Activated T-cell treated with anti-CD3 and anti-CD28 coated beads, Interleukin-2, amount 50 U/mL, for 48 hours (primary cell): ENCODE data around the gene KCNJ1.

Experiments
- DNase-seq, 2 experiments: peaks; one replicate each; pipeline ENCODE4 v3.0.0-alpha.2; 2020

The KCNJ1 gene

DNA sequence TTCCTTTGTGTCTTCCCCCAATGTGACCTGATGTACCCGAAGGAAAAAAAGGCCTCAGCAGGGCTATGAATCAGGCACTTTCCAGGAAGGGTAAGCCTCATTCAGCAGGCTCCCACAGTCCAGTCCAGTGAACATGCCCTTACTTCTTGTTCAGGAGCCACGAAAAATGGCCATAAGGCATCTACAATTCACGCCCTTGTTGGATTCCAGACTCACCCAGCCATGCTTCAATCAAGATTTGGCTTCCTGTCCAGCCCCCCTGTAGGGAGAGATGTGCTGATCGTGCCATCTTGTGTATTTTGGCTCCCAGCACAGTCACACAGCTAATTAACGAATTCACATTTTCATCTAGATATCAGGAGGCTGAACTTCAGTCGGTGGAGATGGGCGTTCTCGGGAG lies 14.1 kb upstream of the KCNJ1 start:
- no peak for DNase-seq

DNA sequence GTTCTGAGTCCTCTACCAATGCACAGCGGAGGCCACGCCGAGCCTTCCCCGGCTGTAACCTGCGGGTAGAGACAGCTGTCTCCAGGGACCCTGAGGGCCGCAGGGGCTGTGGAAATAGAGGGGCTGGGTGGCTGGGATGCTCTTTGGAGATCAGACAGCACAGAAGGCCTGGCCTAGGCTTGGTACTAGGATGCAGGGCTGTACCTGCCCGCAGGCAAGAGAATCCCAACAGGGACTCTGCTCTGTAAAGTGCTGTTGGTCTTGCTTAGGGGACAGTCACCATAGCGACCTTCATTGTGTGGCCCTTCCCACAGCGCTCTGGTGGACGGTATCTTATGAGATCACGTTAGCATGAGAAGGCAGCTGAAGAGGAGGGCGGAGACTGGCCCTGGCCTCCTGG lies 12.7 kb upstream of the KCNJ1 start:
- DNase-seq = no peak

DNA sequence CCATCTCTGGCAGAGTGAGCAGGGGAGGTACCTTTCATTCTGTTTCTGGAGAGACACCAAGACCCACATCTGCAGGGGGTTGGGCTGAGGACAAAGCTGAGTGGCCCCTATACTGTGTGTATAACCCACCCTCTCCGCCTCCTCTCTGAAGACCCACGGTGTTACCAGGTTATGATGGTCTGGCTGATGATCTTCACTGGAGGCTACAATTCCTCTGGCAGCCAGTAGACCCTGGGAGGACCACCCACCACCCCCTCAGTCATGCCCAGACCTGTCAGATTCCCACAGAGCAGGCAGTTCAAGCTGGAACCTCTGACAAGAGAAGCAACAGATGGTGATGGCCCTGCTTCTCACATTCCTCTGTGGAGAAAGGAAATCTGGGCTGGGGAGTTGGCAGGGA lies 11.4 kb upstream of the KCNJ1 start:
- DNase-seq = no peak

DNA sequence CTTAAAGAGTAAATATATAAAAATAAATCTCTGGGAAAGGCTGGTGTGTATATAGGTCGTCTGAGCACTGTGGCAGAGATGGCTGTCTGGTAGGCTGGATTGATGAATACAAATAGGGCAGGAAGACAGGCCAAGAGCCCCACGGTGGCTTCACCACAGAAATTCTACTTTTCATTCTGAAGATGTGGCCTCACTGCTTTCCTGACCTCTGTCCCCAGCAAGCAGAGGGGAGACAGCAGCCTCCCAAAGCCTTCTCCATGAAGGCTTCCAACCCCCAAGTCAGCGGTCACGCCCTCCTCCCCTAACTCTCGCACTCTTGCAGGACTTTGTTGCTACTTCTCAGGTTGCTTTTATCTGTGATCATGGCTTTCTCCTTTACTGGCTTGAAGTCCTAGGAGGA lies 10.6 kb upstream of the KCNJ1 start:
- DNase-seq = no peak

DNA sequence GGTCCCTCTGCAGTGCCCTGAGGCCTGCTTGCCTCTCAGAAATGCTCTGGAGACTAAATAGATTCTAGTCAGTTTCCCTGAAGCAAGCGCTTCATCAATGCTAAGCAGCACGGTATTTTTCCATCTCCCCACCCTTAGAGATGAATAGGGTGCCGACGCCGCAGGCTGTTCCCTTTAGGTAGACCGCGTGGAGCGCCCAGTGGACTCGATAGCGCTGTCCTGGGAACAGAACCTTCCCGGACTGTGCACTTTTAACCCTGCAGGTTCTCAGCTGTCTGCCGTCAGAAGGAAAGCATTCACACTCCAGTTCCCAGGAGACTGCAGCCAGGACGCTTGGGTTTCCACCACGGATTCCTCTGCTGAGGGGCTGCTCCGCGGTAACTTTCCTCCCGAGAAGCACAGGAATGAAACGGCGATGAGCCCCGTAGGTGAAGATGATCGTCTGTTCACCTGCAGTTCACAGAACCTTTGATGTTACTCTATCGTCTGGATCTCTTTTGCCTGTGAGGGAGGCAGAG lies 9.1 kb upstream of the KCNJ1 start:
- no peak for DNase-seq

DNA sequence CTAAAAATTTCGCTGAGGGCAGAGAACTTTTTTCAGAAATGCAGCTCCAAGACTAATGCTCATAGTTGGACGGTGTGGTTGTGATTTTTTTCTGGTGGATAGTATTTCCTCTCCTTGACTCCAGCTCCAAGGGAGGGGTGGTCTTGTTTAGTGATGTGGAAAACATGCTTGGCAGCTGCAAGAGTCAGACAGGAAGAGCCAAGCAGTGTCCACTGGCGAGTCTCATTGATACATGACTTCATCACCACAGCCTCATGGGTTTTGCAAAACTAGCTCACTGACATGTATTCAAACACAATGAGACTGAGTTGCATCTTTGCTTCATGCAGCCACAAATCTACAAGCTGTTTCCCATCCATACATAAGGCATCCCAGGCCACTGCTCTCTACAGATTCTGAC lies 7.3 kb upstream of the KCNJ1 start:
- DNase-seq = no peak

DNA sequence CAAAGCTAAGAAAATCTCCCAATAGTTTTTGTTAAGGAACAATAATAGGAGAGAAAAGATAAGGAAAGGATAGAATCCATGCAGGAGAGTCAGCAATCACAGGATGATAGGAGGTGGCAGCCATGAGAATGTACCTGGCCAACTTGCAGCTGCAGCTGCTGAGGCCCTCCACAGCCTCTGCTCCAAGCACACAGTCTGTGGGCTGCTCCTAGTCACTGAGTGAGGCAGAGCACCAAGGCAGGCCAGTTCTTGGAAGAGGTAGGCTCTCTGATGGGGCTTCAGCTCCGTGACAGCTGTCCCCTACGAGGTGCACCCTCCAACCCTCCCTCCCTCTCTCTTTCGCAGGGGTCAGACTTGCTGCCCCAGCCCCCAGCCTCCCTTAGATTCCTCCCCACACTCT lies 5.5 kb upstream of the KCNJ1 start:
- DNase-seq = no peak

DNA sequence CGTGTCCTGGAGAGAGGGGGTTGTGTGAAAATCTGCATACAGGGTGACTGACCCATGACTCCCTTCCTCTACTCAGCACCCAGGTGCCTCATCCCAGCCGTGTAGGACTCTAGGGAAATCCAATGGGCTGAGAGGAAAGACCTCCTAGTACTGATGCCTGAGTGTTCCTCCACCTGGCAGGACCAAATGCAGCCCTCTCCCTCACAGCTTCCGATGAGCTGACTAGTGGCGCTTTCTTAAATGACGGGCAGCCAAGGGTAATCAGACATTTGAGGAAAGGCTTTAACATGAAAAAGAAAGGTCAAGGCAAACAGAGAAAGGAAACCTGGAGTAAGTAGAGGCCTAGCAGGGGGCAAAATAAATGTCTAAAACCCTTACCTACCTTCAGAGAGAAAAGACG lies 5.0 kb upstream of the KCNJ1 start:
- DNase-seq = no peak

DNA sequence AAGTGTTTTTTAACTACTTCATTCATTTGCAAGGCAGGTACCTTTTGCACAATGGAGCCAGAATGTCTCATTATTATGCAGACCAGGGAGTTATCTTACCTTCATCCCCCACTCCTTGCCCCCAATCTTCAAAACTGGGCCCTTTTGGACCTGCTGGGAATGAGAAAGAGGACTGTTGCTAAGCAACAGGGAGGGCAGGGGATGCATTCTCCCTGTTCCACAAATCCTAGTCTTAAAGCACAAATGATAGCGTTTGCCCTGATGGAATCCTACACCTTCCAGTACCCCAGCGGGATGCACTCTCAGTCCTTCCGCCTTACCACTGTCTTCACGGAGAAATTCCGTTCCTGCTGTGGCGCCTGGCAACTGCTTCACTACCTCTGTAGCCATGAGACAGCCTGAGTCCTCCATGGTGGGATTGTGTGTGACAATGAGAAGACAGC lies 4.1 kb upstream of the KCNJ1 start:
- DNase-seq = no peak

DNA sequence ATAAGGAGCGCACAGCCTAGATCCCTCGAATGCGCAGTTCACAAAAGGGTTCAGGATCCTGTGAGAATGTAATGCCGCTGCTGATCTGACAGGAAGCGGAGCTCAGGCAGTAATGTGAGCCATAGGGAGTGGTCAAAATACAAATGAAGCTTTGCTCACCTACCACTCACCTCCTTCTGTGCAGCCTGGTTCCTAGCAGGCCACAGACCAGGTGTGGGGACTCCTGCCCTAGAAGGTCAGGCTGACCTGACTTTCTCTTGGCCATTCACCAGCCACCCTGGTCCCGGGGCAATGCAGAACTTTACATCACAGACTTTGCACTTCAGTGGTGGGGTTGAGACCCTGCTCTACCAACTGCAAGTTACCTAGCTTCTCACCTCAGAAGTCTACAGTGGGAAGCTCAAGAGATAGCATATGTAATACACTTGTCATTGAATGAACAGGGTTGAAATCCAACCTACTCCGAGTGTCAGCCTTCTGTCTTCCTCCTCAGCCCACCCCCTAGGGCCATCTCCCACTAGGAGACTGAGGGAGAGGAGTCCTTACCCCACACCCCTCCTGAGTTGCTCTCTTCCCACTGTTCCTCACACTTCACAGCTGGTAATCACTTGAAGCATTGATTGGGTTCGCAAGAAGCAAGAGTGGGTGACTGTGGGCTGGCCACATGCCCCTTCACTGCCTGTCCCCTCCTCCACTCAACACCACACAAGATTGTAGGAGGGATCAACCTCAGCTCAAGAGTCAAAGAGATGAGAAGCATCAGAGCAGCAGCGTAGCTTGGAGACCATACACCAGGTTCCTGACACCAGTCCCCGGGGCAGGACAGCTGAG lies 2.0 kb upstream of the KCNJ1 start:
- peak; percentile 38 to 44 for DNase-seq

DNA sequence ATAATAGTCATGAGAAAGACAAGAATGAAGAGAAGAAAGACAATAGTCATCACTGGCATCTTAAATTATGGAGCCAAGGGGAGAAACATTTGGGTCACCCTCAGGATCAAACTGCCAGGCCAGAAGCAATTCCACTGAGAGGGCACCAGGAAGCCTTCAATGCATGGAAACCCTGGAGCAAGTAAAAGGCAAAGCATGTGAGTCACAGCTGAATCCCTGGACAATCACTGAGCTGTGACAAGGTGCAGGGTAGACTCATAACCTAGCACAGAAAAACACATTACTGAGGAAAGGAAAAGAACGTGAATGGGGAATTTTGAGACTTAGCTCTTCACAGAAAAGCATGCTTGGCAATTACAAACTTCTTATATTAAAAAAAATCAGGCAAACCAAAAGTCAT lies 1.6 kb downstream of the KCNJ1 start:
- DNase-seq = no peak

DNA sequence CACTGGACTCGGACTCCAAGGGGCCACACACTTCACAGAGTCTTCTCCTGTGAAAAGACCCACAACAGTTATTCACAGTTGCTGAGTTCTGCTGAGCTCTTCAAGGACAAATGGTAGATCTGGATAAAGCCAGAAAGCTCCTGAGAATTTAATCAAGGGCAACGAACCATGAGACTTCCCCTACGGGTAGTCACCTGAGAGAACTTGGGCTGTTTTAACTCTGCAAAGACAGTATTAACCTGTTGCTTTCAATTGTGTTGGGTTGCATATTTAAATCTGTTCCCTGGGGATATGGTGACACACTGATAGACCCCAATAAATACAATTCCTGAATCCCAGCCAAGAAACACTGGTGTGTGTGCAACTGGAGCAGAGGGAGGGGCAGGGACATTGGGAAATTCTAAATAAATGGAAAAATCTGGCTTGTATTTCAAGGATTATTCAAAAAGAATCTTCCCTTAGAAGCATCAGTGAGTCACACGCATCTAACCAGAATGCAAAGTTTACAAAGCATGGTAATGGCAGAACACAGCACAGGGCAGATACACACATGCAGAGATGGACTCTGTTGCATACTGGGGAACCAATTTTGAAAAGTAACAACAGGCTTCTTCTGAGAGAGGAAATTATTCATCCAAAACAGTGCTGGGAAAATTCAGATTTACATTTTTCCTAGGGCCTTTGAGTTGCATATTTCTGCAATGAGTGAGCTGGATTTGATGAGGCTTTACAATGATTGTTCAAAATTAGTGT lies 4.0 kb downstream of the KCNJ1 start:
- no peak for DNase-seq

DNA sequence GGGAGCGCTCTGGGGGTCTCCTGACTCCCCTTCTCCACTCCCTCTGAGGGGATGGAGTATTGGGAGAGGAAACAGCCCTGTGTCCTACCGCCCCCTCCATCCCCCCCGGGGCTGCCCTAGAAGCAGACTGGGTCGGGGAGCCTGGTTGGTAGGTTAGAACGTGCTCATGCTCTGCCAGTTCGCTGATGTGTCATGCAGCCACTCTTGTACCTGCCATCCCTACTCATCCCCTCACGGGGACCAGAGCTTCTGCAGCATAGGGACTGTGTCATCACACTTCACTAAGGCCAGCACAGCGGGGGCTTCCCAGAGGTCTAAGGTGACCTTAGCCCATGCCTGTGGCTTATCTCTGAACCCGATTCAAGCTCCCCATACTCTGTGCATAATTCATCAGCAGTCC lies 4.7 kb downstream of the KCNJ1 start:
- DNase-seq = no peak

DNA sequence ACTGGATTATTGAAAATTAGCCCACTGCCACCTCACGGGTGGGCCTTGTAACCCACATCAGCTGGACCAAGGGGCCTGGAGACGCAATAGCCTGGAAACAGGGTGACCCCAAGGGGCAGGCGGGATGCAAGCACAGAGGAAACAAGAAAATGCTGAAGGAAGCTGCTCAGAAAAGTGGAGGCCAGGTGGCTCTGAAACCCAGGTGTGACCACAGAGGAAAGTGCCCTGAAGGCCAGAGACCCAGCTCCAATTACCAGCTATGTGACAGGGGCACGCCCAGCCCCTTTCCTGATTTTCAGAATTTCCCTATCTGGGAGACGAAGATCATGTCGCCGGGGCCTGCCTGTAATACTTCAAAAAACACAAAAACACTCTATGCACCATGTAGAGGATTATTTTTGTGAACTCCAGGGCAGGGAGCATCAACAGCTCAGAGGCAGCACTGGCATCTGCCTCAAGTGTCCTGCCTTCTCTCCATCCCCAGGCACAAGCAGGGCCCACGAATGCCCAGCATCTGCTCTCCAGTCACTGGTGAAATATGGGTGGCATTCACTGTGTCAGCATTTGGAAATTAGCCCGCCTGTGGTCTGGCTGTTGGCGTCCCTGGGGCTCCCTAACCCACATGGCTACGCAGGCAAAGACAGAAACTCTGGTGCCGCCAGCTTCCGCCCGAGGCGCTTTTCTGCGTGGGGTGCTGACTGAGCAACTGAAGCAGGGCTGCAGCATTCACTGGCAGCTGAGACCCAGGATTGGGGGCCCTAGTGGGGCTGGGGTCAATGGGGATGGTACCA lies 6.3 kb downstream of the KCNJ1 start:
- peak in 1 of 2 experiments; percentile 15 for DNase-seq

DNA sequence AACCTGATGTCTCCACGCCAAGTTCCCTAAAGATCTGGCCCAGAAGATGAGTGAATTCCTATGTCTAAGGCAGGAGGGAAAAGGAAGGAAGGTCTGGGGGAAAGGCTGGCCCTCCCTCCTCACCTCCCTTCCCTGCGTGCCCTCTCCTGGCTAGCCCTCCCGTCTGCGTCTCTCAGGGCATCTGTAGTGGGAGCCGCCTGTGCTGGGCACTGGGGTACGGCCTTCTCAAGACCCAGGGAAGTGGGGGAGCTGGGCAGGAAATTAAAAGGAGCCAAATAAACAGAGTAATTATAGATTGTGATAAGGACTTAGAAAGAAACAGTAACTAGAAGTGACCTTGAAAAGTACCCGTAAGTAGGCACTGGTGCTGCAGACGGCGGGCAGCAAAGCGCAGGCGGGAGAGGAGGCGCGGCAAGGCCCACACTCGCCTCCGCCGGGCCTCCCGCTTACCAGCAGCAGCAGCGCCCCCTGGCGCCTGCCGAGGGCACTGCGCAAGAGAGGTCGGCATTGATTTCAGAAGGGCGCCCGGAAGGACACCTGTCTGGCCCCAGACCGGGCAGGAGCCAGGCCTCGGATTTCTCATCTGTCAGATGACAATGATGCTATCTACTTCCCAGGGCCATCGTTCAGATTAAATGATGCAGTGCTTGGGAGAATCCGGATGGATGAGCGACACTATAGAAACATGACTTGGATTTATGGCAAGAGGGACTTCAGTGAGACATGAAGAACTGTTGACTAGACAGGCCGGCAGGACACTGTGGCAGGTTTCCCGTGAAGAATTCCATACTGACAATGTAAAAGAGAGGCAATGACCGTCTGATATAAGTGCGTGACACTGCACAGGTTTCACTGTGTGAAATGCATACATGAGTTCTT lies 7.3 kb downstream of the KCNJ1 start:
- DNase-seq = peak; percentile 86

DNA sequence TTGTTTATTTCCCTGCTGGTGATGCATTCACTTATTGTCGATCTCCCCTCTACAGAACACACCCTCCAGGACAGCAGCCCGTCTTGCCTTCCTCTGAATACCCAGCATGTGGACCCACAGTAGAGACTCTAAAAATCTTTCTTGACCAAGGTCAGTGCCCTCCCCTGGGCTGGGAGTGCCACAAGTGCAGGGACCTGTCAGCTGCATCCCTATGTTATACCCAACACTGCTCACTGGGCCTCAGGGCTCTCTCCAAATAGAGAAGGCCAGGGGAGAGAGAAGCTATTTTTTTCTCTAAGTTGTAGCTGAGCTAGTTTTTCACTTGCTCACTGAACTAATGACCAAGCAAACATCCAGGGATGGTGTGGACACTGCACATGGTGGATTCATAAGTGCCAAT lies 9.8 kb downstream of the KCNJ1 start:
- no peak for DNase-seq

DNA sequence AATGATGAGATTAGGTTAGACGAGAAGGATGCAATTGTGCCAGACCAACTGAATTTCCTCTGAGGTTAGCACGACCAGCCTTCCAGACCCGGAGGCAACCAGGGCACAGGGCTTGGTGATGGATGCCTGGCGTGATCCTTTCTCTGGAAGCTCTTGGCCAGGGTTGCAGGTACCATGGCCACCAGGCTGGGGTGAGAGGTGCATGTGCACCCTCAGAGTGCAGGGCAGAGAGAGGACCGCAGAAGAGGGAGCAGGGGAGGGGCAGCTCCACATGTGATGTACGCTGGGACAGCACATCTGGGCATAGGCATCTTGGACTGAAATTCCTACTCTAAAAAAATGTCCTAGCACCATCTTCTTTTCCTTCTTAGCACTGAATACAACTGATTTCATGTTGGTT lies 10.9 kb downstream of the KCNJ1 start:
- no peak for DNase-seq

DNA sequence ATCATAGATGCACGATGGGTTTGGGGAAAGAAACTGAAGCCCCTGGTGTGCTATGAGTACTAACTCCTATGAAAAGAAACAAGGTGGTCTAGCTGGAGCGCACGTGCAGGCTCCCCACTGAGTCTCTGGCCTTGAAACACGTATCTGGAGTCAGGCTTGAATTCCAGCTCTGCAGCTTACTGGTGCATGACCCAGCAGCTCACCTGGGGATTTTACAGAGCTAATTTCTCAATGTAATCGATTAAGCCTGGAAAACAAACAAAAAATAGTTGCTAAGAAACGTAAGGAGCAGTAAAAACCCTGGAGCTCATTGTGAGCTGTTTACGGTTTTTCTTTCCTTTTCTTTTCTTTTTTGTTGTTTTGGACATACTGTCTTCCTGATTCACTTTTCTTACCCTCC lies 12.3 kb downstream of the KCNJ1 start:
- DNase-seq = peak in 1 of 2 experiments; percentile 1

DNA sequence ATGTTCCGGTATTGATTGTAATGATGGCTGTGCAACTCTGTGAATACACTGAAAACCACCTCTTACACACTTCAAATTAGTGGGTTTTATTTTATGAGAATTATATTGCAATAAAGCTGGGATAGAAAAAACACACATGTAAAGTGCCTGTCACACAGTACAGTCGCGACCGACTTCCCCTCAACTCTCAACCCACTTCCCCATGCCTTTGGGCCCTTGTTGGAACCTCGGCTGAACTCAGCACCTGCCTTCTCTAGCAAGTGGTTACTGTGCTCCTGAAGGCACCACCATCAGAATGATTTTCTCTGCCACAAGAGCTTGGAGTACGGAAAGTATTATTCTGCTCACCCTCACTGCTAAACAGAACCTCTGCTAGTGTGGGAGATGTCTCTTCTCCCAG lies 13.5 kb downstream of the KCNJ1 start:
- peak in 1 of 2 experiments; percentile 8 for DNase-seq

DNA sequence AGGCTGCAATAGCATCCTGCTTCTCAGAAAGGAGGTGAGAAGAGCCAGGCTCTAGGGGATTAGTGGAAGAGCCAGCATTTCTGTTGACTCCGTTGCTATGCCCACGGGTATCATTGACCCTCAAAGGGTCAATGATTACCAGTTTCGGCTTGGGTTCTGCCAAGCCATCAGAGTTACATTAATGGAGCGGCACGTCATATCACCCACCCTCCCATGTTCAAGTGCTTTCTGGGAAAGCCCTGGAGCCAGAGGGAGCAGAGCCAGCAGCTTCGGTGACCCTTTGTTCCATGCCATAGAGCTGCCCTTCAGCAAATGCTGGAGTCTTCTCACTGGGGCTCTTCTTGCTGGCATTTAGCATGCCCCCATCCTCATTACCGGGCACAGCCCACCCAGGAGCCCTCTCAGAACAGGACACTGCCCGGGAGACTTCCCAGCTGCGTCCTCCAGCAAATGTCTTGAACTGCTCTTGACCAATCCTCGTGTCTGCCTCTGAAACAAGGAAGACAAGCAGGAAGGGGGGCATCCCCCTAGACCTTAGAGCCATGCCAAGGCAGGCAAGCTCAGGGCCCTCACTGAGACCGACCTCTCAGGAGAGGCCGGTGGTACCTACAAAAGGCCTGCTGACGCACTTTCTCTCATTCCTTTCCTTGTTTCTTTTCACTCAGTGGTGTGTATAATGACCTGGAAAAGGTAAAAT lies 14.6 kb downstream of the KCNJ1 start:
- peak; percentile 1 to 8 for DNase-seq

DNA sequence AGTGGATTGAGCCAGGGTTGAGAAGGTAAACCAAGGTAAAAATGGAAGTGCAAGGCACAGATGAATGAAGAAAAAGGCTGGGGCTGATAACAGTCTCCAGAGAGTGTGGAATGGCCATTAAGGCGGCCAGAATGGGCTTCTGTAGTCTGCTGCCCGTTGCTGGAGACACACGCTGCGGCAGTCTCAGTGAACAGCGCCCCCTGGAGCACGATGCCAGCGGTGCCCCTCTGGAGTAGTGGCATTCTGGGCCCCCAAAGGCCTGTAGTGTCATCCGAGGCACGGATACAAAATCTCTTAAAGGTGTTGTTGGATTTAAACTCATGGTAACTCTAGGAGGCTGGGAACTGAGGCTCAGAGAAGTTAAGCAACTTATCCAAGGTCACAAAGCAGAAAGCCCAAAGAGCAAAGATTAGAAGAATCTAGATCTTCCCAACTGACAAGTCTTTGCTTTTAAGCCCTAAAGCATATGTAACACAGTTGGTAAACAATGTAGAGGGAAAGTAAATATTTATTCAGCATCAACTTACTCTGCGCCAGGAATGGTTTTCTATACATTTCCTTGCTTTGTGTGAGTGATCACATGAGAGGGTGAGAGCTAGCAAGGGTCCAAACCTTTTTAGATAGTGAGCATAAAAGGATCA lies 18.2 kb downstream of the KCNJ1 start:
- peak; percentile 83 to 85 for DNase-seq
